Astrocyte (in vitro differentiated cells and primary cell): ENCODE measurements around the gene WDR89. TPM values are rescaled to one million over a fixed set of nuclear protein-coding genes. Genes with fewer than 3 reads are reported as not detected.
"Not testable (repeated sequence)": the region's sequence is repeated elsewhere in the genome, so short reads cannot be mapped to it uniquely, and the experiment has no call there.

Experiments
- DNase-seq: peaks from one replicate; pipeline ENCODE4 v3.0.0-alpha.2; 2010; ENCODE audit warnings: low read depth
- FAIRE-seq: peaks from 2 replicates; lab custom pipeline; 2011; peaks lifted over from hg19 to GRCh38; lab: Jason Lieb, UNC
- H2AFZ ChIP-seq: 2 replicates; pipeline ENCODE4 v1.6.0; 2012; ENCODE audit warnings: low read depth, low read length, inconsistent platforms
- H3K27ac ChIP-seq: 2 replicates; pipeline ENCODE4 v1.5.1; 2011; ENCODE audit warnings: low read depth, low read length, inconsistent platforms
- H3K27me3 ChIP-seq: 2 replicates; pipeline ENCODE4 v1.6.0; 2011; ENCODE audit warnings: low read length, inconsistent platforms; ENCODE audit not compliant: insufficient read depth
- H3K36me3 ChIP-seq: 2 replicates; pipeline ENCODE4 v1.5.1; 2011; ENCODE audit warnings: low read length, inconsistent platforms; ENCODE audit not compliant: insufficient read depth
- H3K4me1 ChIP-seq: 2 replicates; pipeline ENCODE4 v1.5.1; 2011; ENCODE audit warnings: low read length, inconsistent platforms; ENCODE audit not compliant: insufficient read depth
- H3K4me2 ChIP-seq: 2 replicates; pipeline ENCODE4 v1.6.0; 2012; ENCODE audit warnings: low read length, inconsistent platforms
- H3K4me3 ChIP-seq: 2 replicates; pipeline ENCODE4 v1.5.1; 2011; ENCODE audit warnings: low read depth, mild to moderate bottlenecking, low read length, inconsistent platforms; ENCODE audit not compliant: insufficient read depth
- H3K79me2 ChIP-seq: 2 replicates; pipeline ENCODE4 v1.6.0; 2012; ENCODE audit warnings: mild to moderate bottlenecking, low read length, inconsistent platforms; ENCODE audit not compliant: insufficient read depth
- H3K9ac ChIP-seq: 2 replicates; pipeline ENCODE4 v1.6.0; 2012; ENCODE audit warnings: mild to moderate bottlenecking, low read length, inconsistent platforms
- H3K9me3 ChIP-seq: 2 replicates; pipeline ENCODE4 v1.5.1; 2012; ENCODE audit warnings: low read depth, mild to moderate bottlenecking, low read length, inconsistent platforms; ENCODE audit not compliant: insufficient read depth
- H4K20me1 ChIP-seq: 2 replicates; pipeline ENCODE4 v1.6.0; 2012; ENCODE audit warnings: low read length, inconsistent platforms; ENCODE audit not compliant: insufficient read depth
- H3K27ac Mint-ChIP-seq: one replicate; pipeline ENCODE4 v1.8.0; 2021; ENCODE audit warnings: mild to moderate bottlenecking, mixed read lengths; ENCODE audit not compliant: unreplicated experiment
- H3K27me3 Mint-ChIP-seq: one replicate; pipeline ENCODE4 v1.8.0; 2021; ENCODE audit warnings: low read depth, mixed read lengths; ENCODE audit not compliant: unreplicated experiment
- H3K36me3 Mint-ChIP-seq: one replicate; pipeline ENCODE4 v1.8.0; 2021; ENCODE audit warnings: low read depth, mixed read lengths; ENCODE audit not compliant: unreplicated experiment
- H3K4me1 Mint-ChIP-seq: one replicate; pipeline ENCODE4 v1.8.0; 2021; ENCODE audit warnings: low read depth, mixed read lengths; ENCODE audit not compliant: unreplicated experiment
- H3K4me3 Mint-ChIP-seq: one replicate; pipeline ENCODE4 v1.8.0; 2021; ENCODE audit warnings: mild to moderate bottlenecking, moderate library complexity, mixed read lengths; ENCODE audit not compliant: unreplicated experiment
- H3K9me3 Mint-ChIP-seq: one replicate; pipeline ENCODE4 v1.8.0; 2021; ENCODE audit warnings: mild to moderate bottlenecking, mixed read lengths; ENCODE audit not compliant: unreplicated experiment
- EZH2 ChIP-seq: IDR thresholded peaks from 2 replicates; pipeline ENCODE4 v1.6.1; 2012; ENCODE audit warnings: mild to moderate bottlenecking, low read length, inconsistent platforms; ENCODE audit not compliant: insufficient read depth
- total RNA-seq: library from RNA; stranded (reverse); gene quantifications from 2 replicates; pipeline ENCODE4 v1.2.1, GENCODE V29; 2021
- TF ChIP-seq, protein P1 (sequence below): IDR thresholded peaks from 2 replicates; pipeline ENCODE4 v1.5.1; 2011; ENCODE audit warnings: low read depth, mild to moderate bottlenecking, inconsistent platforms, low read length, moderate library complexity; ENCODE audit not compliant: insufficient read depth

The WDR89 gene
- total RNA-seq, 1 donor from 2014 or later = 15.0 TPM

DNA sequence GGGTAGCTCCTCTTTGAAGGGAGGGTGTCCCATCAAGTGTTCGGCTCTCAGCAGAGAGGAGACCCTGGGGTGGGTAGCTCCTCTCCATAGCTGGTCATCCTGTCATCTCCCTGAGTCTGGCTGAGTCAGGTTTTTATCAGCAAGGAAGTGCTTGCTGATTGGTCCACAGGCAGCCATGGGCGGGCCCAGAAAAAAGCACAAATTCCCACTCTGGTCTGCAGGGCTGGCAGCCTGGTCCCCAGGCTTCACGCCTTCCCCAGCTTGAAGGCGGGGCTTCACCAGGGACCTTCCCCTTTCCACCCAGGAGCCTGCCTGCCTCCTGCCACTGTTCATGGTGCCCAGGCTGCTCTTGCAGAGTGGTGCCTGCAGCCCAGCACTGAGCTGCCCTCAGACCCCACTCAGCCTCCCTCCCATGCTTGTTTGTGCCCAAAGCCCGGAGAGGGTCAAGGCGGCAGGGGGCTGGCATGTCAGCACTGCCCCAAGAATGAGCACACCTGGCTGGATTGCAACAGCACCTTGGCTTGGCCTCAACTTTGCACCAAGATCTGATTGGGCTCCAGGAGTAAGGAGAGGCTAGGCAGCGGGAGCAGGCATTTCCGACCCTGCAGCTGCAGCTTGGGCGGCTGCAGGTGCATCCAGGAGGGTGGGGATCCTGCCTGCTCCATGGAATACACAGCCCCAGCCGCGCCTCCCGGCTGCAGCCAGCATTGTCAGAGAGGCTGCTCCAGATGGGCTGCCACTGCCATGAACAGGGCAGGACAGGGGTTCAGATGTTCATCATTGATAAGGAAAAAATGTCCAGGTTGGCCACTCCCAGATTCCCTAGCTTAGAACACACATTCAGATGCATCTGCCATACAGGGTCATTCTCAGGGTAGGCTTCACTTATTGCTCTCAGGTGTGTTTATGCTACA, 22.0 kb upstream of the WDR89 start:
- H3K4me3 Mint-ChIP-seq = no peak overlapping the region
- DNase-seq = no peak
- no peak overlapping the region for H3K9ac ChIP-seq

GRCh38 chr14:63662776-63663175, 21.1 kb upstream of the WDR89 start:
- no peak overlapping the region for H2AFZ ChIP-seq
- H3K9ac ChIP-seq = no peak overlapping the region
- no peaks in the 10 kb centered on the region for H3K36me3 ChIP-seq
- Mint-ChIP-seq H3K4me1 (no peaks in the 10 kb centered on the region), H3K27me3 (no peaks in the 10 kb centered on the region), H3K27ac (no peak overlapping the region), H3K4me3 (no peak overlapping the region), H3K36me3 (peaks cover 2% of the 10 kb centered on the region), H3K9me3 (no peaks in the 10 kb centered on the region)
- no peaks in the 10 kb centered on the region for H3K4me1 ChIP-seq
- H3K27ac ChIP-seq = no peak overlapping the region
- no peak for FAIRE-seq
- H4K20me1 ChIP-seq = no peaks in the 10 kb centered on the region
- DNase-seq = no peak
- H3K4me2 ChIP-seq = no peak overlapping the region
- no peak overlapping the region for H3K4me3 ChIP-seq
- H3K9me3 ChIP-seq = peaks cover 3% of the 10 kb centered on the region
- H3K79me2 ChIP-seq = no peaks in the 10 kb centered on the region
- H3K27me3 ChIP-seq = no peaks in the 10 kb centered on the region
- TF ChIP-seq EZH2 = no peak
- TF ChIP-seq, protein P1, sequence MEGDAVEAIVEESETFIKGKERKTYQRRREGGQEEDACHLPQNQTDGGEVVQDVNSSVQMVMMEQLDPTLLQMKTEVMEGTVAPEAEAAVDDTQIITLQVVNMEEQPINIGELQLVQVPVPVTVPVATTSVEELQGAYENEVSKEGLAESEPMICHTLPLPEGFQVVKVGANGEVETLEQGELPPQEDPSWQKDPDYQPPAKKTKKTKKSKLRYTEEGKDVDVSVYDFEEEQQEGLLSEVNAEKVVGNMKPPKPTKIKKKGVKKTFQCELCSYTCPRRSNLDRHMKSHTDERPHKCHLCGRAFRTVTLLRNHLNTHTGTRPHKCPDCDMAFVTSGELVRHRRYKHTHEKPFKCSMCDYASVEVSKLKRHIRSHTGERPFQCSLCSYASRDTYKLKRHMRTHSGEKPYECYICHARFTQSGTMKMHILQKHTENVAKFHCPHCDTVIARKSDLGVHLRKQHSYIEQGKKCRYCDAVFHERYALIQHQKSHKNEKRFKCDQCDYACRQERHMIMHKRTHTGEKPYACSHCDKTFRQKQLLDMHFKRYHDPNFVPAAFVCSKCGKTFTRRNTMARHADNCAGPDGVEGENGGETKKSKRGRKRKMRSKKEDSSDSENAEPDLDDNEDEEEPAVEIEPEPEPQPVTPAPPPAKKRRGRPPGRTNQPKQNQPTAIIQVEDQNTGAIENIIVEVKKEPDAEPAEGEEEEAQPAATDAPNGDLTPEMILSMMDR = no peak

More for the DNA sequence above, 22.0 kb upstream of the WDR89 start:
- no peak overlapping the region for H3K4me2 ChIP-seq
- TF ChIP-seq, protein P1 = no peak
- TF ChIP-seq EZH2 = no peak
- H2AFZ ChIP-seq = no peak overlapping the region
- H3K4me1 ChIP-seq = no peaks in the 10 kb centered on the region
- no peaks in the 10 kb centered on the region for H3K36me3 ChIP-seq
- no peak for FAIRE-seq
- Mint-ChIP-seq H3K9me3 (no peaks in the 10 kb centered on the region), H3K36me3 (peaks cover 2% of the 10 kb centered on the region), H3K4me1 (no peaks in the 10 kb centered on the region), H3K27me3 (no peaks in the 10 kb centered on the region), H3K27ac (no peak overlapping the region)
- peaks cover 3% of the 10 kb centered on the region for H3K9me3 ChIP-seq
- no peaks in the 10 kb centered on the region for H3K27me3 ChIP-seq
- no peaks in the 10 kb centered on the region for H3K79me2 ChIP-seq
- H3K27ac ChIP-seq = no peak overlapping the region
- H4K20me1 ChIP-seq = no peaks in the 10 kb centered on the region
- no peak overlapping the region for H3K4me3 ChIP-seq

DNA sequence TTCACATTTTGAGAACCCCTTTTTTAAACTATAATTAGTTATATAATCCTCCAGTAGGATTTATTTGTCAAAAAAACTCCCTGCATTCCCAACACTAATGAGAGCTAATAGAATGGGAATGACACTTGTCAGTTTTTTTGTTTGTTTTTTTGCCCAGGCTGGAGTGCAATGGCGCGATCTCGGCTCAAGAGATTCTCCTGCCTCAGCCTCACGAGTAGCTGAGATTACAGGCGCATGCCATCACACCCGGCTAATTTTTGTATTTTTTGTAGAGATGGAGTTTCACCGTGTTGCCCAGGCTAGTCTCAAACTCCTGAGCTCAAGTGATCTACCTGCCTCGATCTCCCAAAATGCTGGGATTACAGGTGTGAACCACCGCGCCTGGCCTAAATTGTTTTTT, 20.2 kb upstream of the WDR89 start:
- not testable (repeated sequence) for H4K20me1 ChIP-seq, H3K4me1 ChIP-seq, H3K36me3 Mint-ChIP-seq, H2AFZ ChIP-seq, H3K4me3 ChIP-seq, H3K9me3 Mint-ChIP-seq, DNase-seq, H3K9ac ChIP-seq, H3K9me3 ChIP-seq, FAIRE-seq, H3K4me2 ChIP-seq, H3K27ac Mint-ChIP-seq, H3K4me1 Mint-ChIP-seq, H3K4me3 Mint-ChIP-seq, H3K27ac ChIP-seq, H3K27me3 ChIP-seq, H3K79me2 ChIP-seq, H3K27me3 Mint-ChIP-seq, H3K36me3 ChIP-seq
